ENCODE measurements around the gene PRKG1.

- no peak for TF ChIP-seq EZH2 (IDR thresholded peaks at IDR 0.05; ENCODE audit: insufficient read depth, poor library complexity, severe bottlenecking)
- no peak for TF ChIP-seq EZH2phosphoT487 (IDR thresholded peaks at IDR 0.05; ENCODE audit: insufficient read depth, low read depth)
Observed at GRCh38 chr10:51983481-51983880, 909.2 kb downstream of the PRKG1 start.

Data from GM23248 (cell line).